Gastrocnemius medialis (tissue), 4 donors: Measurements from ENCODE around the gene CHST7. TPM values are rescaled to one million over a fixed set of nuclear protein-coding genes. Genes with fewer than 3 reads are reported as not detected.

Source experiments
- ATAC-seq, 2 donors: fragments of 150-250 bp; one replicate each; pipeline ENCODE4 v1.9.1; 2016
- DNase-seq, 2 donors: peaks; one replicate each; pipeline ENCODE4 v3.0.0-alpha.2; 2019
- H3K27ac ChIP-seq, 4 donors: fragments of 200-600 bp; sonication (generic); 1 replicate in 1 of 4; 2 replicates in 3 of 4; pipeline ENCODE4 v1.5.1; 2016 to 2018; ENCODE audit warnings: mild to moderate bottlenecking in 2 of 4, moderate library complexity in 1 of 4
- H3K27me3 ChIP-seq, 3 donors: fragments of 200-600 bp; sonication (generic) in 2 of 3; 1 replicate in 1 of 3; 2 replicates in 2 of 3; pipeline versions ENCODE4 v1.5.1 to v1.6.0; 2016 to 2019; ENCODE audit warnings: mild to moderate bottlenecking in 1 of 3, moderate library complexity in 1 of 3
- H3K36me3 ChIP-seq, 2 donors: fragments of 200-600 bp; sonication (generic) in 1 of 2; one replicate each; pipeline ENCODE4 v1.5.1; 2017 to 2018
- H3K4me1 ChIP-seq, 2 donors: fragments of 200-600 bp; sonication (generic) in 1 of 2; one replicate each; pipeline ENCODE4 v1.5.1; 2016 to 2017; ENCODE audit warnings: mild to moderate bottlenecking in 2 of 2
- H3K4me3 ChIP-seq, 4 donors: fragments of 200-600 bp; sonication (generic) in 3 of 4; 1 replicate in 1 of 4; 2 replicates in 3 of 4; pipeline ENCODE4 v1.5.1; 2016 to 2019; ENCODE audit warnings: mild to moderate bottlenecking in 2 of 4
- H3K9me3 ChIP-seq, 3 donors: fragments of 200-600 bp; sonication (generic) in 2 of 3; 1 replicate in 1 of 3; 2 replicates in 2 of 3; pipeline ENCODE4 v1.5.1; 2016 to 2019
- POLR2A ChIP-seq, 2 donors: fragments of 450-650 bp; IDR thresholded peaks; one replicate each; pipeline ENCODE4 v1.6.1; 2017; ENCODE audit warnings: antibody characterized with exemption in 2 of 2, mild to moderate bottlenecking in 2 of 2, moderate library complexity in 2 of 2
- in situ Hi-C, 4 donors: fragments of 200-750 bp; cut with MboI; loops; one replicate each; pipeline versions ENCODE4 v1.15.0 to v1.8.0; 2017; ENCODE audit warnings: low sequenced_read_pairs in 4 of 4
- intact Hi-C: fragments of 100-400 bp; cut with DNase I; formaldehyde crosslinking; loops from one replicate; pipeline ENCODE4 v1.15.1; 2023; ENCODE audit warnings: low total_unique reads
- total RNA-seq, 4 donors: library from RNA; depleted of rRNA; stranded (reverse); fragments of >200 nt; gene quantifications; one replicate each; pipeline versions ENCODE4 v1.1.0 to v1.2.3, GENCODE V29; 2016
- TF ChIP-seq, protein P1 (sequence below), 5 experiments: fragments of 450-650 bp in 3 of 5; fragments of 200-600 bp in 2 of 5; sonication (generic) in 2 of 5; IDR thresholded peaks in 4 of 5; conservative IDR thresholded peaks in 1 of 5; 1 replicate in 4 of 5; 2 replicates in 1 of 5; pipeline ENCODE4 v1.5.1; 2016 to 2019; ENCODE audit warnings: antibody characterized with exemption in 5 of 5, mild to moderate bottlenecking in 3 of 5, moderate library complexity in 3 of 5

Gene CHST7
- total RNA-seq, 4 donors from 2014 or later: 15.1 to 16.9 (median 15.8) TPM

DNA sequence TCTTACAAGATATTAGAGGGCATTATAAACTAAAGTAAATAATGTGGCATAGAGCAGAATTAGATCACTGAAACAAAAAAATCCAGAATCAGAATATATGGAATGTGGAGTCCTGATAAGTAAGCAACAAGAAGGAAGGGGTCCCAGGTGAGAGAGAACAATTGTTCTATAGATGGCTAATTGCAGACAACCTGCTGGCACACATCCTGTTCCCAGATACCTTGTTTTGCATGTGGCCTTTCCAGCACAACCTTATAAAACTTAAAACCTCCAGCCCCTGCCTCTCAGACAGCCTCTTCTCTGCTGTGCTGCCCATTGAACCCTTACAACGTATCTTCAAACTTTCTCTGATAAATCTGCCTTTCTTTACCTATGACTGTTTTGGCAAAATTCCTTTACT lies 23.7 kb upstream of the CHST7 start:
- ATAC-seq (no peak), DNase-seq (no peak)
- Histone ChIP-seq H3K4me1 (peaks cover 9% of the 10 kb centered on the region in 2 donors), H3K27ac (no peak overlapping the region), H3K4me3 (no peak overlapping the region), H3K9me3 (no peaks in the 10 kb centered on the region), H3K36me3 (peaks cover 0 to 9% of the 10 kb centered on the region in 2 donors), H3K27me3 (no peaks in the 10 kb centered on the region)
- intact Hi-C loops: loop anchor here (10.0 kb wide), 1 partner anchor 585 kb away; no protein-coding TSS in a partner anchor
- TF ChIP-seq POLR2A (IDR thresholded peaks at IDR 0.05): no peak
- TF ChIP-seq, protein P1, sequence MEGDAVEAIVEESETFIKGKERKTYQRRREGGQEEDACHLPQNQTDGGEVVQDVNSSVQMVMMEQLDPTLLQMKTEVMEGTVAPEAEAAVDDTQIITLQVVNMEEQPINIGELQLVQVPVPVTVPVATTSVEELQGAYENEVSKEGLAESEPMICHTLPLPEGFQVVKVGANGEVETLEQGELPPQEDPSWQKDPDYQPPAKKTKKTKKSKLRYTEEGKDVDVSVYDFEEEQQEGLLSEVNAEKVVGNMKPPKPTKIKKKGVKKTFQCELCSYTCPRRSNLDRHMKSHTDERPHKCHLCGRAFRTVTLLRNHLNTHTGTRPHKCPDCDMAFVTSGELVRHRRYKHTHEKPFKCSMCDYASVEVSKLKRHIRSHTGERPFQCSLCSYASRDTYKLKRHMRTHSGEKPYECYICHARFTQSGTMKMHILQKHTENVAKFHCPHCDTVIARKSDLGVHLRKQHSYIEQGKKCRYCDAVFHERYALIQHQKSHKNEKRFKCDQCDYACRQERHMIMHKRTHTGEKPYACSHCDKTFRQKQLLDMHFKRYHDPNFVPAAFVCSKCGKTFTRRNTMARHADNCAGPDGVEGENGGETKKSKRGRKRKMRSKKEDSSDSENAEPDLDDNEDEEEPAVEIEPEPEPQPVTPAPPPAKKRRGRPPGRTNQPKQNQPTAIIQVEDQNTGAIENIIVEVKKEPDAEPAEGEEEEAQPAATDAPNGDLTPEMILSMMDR (IDR thresholded peaks at IDR 0.05 in 4 of 5, conservative IDR thresholded peaks at IDR 0.05 in 1 of 5): no peak
- in situ Hi-C loops: loop anchor here in 2 of 4 donors (10.0 to 25.0 kb wide), 3 partner anchors 95 to 135 kb away; no protein-coding TSS in a partner anchor

DNA sequence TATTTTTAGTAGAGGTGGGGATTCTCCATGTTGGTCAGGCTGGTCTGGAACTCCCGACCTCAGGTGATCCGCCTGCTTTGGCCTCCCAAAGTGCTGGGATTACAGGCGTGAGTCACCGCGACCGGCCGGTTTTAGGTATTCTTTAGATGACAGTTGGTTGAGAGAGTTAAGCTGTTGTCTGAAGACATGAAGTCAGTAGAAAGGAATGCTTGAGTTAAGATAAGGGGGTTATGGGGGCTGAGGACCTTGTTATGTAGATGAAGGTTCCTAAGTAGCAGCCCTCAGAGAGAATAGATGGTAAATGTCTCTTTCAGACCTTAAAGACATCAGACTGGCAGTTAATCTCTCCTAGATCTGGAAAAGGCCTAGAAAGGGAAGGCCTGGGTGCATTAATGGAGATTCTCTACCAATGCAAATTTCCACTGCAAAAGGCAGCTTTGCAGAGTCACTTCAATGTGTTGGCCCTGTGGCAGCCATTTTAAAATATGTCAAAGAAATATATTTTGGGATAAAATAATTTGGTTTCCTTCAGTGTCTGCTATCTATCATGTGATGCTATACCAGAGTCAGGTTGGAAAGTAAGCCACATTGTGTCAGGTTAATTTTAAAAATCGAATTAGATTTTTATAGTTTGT lies 22.0 kb upstream of the CHST7 start:
- in situ Hi-C loops (loop anchor here in 2 of 4 donors (10.0 kb wide), 2 partner anchors 93 to 133 kb away; no protein-coding TSS in a partner anchor), intact Hi-C loops (no loop called here)
- H3K4me3 ChIP-seq: no peak overlapping the region
- no peaks in the 10 kb centered on the region for H3K9me3 ChIP-seq
- no peak overlapping the region for H3K27ac ChIP-seq
- TF ChIP-seq, protein P1 (IDR thresholded peaks at IDR 0.05 in 4 of 5, conservative IDR thresholded peaks at IDR 0.05 in 1 of 5): no peak
- TF ChIP-seq POLR2A (IDR thresholded peaks at IDR 0.05): no peak
- H3K36me3 ChIP-seq: peaks cover 0 to 9% of the 10 kb centered on the region in 2 donors
- H3K4me1 ChIP-seq: peaks cover 1 to 4% of the 10 kb centered on the region in 2 donors
- no peaks in the 10 kb centered on the region for H3K27me3 ChIP-seq
- DNase-seq (no peak), ATAC-seq (no peak)

GRCh38 chrX:46553935-46554334 lies 19.6 kb upstream of the CHST7 start:
- H3K36me3 ChIP-seq: peaks cover 0 to 4% of the 10 kb centered on the region in 2 donors
- intact Hi-C loops: no loop called here
- no peaks in the 10 kb centered on the region for H3K27me3 ChIP-seq
- H3K4me1 ChIP-seq: no peaks in the 10 kb centered on the region
- no peaks in the 10 kb centered on the region for H3K9me3 ChIP-seq
- TF ChIP-seq, protein P1 (IDR thresholded peaks at IDR 0.05 in 4 of 5, conservative IDR thresholded peaks at IDR 0.05 in 1 of 5): no peak
- TF ChIP-seq POLR2A (IDR thresholded peaks at IDR 0.05): no peak
- DNase-seq: no peak
- H3K4me3 ChIP-seq: no peak overlapping the region
- no peak overlapping the region for H3K27ac ChIP-seq
- in situ Hi-C loops: loop anchor here in 2 of 4 donors (10.0 kb wide), 2 partner anchors 91 to 131 kb away; no protein-coding TSS in a partner anchor
- no peak for ATAC-seq

GRCh38 chrX:46554942-46555341 lies 18.6 kb upstream of the CHST7 start:
- H3K27me3 ChIP-seq: no peaks in the 10 kb centered on the region
- in situ Hi-C loops (loop anchor here in 2 of 4 donors (10.0 kb wide), 2 partner anchors 90 to 130 kb away; no protein-coding TSS in a partner anchor), intact Hi-C loops (no loop called here)
- H3K4me1 ChIP-seq: no peaks in the 10 kb centered on the region
- ATAC-seq: no peak
- no peak for DNase-seq
- TF ChIP-seq, protein P1 (IDR thresholded peaks at IDR 0.05 in 4 of 5, conservative IDR thresholded peaks at IDR 0.05 in 1 of 5): no peak
- no peak for TF ChIP-seq POLR2A (IDR thresholded peaks at IDR 0.05)
- H3K9me3 ChIP-seq: no peaks in the 10 kb centered on the region
- no peaks in the 10 kb centered on the region for H3K36me3 ChIP-seq
- H3K4me3 ChIP-seq: no peak overlapping the region
- no peak overlapping the region for H3K27ac ChIP-seq
